A549 (cell line): ENCODE measurements around the gene IL23R.

Experiments used
- POLR2A ChIP-seq: IDR thresholded peaks from 2 replicates; pipeline ENCODE4 v1.6.1; 2012; ENCODE audit warnings: mild to moderate bottlenecking, low read length
- SMC3 ChIP-seq: fragments of >200 bp; sonication (Bioruptor Twin); formaldehyde crosslinking; IDR thresholded peaks from 3 replicates; pipeline ENCODE4 v1.6.1; 2018; ENCODE audit warnings: inconsistent platforms
- TF ChIP-seq, protein P1 (sequence below): fragments of >200 bp; sonication (Bioruptor Twin); formaldehyde crosslinking; IDR thresholded peaks from 3 replicates; pipeline ENCODE4 v1.5.1; 2016

DNA sequence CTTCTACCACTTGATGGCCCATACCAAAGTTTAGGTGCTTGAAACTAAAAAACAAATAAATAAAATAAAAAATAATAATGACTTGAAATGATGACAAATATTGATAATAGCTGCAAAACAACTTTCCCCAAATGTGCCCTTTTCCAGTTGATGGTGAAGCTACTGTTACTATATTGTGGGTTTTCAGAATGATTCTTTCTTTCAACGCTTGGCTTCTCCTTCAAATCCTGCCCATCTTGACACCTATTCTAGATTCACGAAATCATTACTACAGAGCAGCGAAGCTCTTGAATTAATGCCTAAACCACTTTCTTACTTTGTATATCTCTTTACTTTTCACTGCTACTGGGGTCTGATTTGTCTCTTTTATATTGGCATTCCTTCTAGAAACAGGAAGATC lies 22.3 kb upstream of the IL23R start:
- TF ChIP-seq, protein P1, sequence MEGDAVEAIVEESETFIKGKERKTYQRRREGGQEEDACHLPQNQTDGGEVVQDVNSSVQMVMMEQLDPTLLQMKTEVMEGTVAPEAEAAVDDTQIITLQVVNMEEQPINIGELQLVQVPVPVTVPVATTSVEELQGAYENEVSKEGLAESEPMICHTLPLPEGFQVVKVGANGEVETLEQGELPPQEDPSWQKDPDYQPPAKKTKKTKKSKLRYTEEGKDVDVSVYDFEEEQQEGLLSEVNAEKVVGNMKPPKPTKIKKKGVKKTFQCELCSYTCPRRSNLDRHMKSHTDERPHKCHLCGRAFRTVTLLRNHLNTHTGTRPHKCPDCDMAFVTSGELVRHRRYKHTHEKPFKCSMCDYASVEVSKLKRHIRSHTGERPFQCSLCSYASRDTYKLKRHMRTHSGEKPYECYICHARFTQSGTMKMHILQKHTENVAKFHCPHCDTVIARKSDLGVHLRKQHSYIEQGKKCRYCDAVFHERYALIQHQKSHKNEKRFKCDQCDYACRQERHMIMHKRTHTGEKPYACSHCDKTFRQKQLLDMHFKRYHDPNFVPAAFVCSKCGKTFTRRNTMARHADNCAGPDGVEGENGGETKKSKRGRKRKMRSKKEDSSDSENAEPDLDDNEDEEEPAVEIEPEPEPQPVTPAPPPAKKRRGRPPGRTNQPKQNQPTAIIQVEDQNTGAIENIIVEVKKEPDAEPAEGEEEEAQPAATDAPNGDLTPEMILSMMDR, result no peak
- TF ChIP-seq POLR2A, result no peak
- TF ChIP-seq SMC3, result no peak
